A673 (cell line): ENCODE measurements around the gene FAM174C. TPM values are rescaled to one million over a fixed set of nuclear protein-coding genes. Genes with fewer than 3 reads are reported as not detected.

Experiments
- BruUV-seq: library from RNA; stranded (reverse); fragments of 400-500 nt; replicated peaks from 2 replicates; lab custom pipeline; 2021; lab: Mats Ljungman, UMichigan
- CTCF ChIA-PET: fragments of 300-600 bp; sonication (Branson Sonifier 250); formaldehyde crosslinking; loops from one replicate; lab custom pipeline; 2022; ENCODE audit warnings: antibody characterized with exemption; lab: Charles Lee
- POLR2A ChIA-PET: fragments of 300-600 bp; sonication (Branson Sonifier 250); formaldehyde crosslinking; loops from one replicate; lab custom pipeline; 2022; ENCODE audit warnings: antibody characterized with exemption; ENCODE audit not compliant: low non-redundant PET; lab: Charles Lee
- DNase-seq: peaks from one replicate; pipeline ENCODE4 v3.0.0-alpha.2; 2015; ENCODE audit warnings: low spot score
- H3K27ac ChIP-seq: fragments of 200-600 bp; sonication (generic); 2 replicates; pipeline ENCODE4 v1.5.1; 2016; ENCODE audit warnings: mixed run types, low read depth, mild to moderate bottlenecking, mixed read lengths, antibody characterized with exemption, low read length; ENCODE audit not compliant: poor library complexity, severe bottlenecking
- H3K27me3 ChIP-seq: fragments of 200-600 bp; sonication (generic); replicated peaks from 2 replicates; pipeline ENCODE4 v1.6.1; 2017; ENCODE audit warnings: mixed run types, low read depth, mild to moderate bottlenecking, mixed read lengths, antibody characterized with exemption, low read length; ENCODE audit not compliant: insufficient read depth, poor library complexity
- H3K36me3 ChIP-seq: fragments of 200-600 bp; sonication (generic); 2 replicates; pipeline ENCODE4 v1.6.1; 2016; ENCODE audit warnings: mixed run types, mild to moderate bottlenecking, mixed read lengths, antibody characterized with exemption, low read length; ENCODE audit not compliant: insufficient read depth, poor library complexity, severe bottlenecking
- H3K4me1 ChIP-seq: fragments of 200-600 bp; sonication (generic); 2 replicates; pipeline ENCODE4 v1.6.1; 2017; ENCODE audit warnings: mixed run types, mild to moderate bottlenecking, mixed read lengths, antibody characterized with exemption, low read length; ENCODE audit not compliant: insufficient read depth, poor library complexity, severe bottlenecking
- H3K4me3 ChIP-seq: fragments of 200-600 bp; sonication (generic); 2 replicates; pipeline ENCODE4 v1.5.1; 2016; ENCODE audit warnings: low read depth, mixed run types, mild to moderate bottlenecking, mixed read lengths, low read length; ENCODE audit not compliant: poor library complexity, severe bottlenecking
- H3K9me3 ChIP-seq: fragments of 200-600 bp; sonication (generic); 2 replicates; pipeline ENCODE4 v1.6.1; 2016; ENCODE audit warnings: mixed run types, low read depth, mild to moderate bottlenecking, mixed read lengths, antibody characterized with exemption, low read length; ENCODE audit not compliant: poor library complexity, severe bottlenecking
- EZH2 ChIP-seq: fragments of 200-600 bp; sonication (generic); IDR thresholded peaks from 2 replicates; pipeline ENCODE4 v1.6.1; 2017; ENCODE audit warnings: borderline replicate concordance, low read depth, mild to moderate bottlenecking, mixed read lengths, antibody characterized with exemption, low read length; ENCODE audit not compliant: poor library complexity, severe bottlenecking
- intact Hi-C: fragments of 100-400 bp; cut with micrococcal nuclease; formaldehyde crosslinking; loops from one replicate; pipeline ENCODE4 v1.10.0; 2022; ENCODE audit not compliant: unreplicated experiment
- total RNA-seq: library from RNA; stranded (reverse); gene quantifications from 2 replicates; pipeline ENCODE4 v1.2.3, GENCODE V29; 2021
- TF ChIP-seq, protein P1 (sequence below): fragments of 300-800, 200-600 bp; sonication (generic); conservative IDR thresholded peaks from 2 replicates; pipeline ENCODE4 v1.5.1; 2017; ENCODE audit warnings: low read depth, mild to moderate bottlenecking, antibody characterized with exemption, low read length, moderate library complexity, mixed read lengths

Gene FAM174C
- total RNA-seq, 1 experiment from 2014 or later, result 88.6 TPM

DNA sequence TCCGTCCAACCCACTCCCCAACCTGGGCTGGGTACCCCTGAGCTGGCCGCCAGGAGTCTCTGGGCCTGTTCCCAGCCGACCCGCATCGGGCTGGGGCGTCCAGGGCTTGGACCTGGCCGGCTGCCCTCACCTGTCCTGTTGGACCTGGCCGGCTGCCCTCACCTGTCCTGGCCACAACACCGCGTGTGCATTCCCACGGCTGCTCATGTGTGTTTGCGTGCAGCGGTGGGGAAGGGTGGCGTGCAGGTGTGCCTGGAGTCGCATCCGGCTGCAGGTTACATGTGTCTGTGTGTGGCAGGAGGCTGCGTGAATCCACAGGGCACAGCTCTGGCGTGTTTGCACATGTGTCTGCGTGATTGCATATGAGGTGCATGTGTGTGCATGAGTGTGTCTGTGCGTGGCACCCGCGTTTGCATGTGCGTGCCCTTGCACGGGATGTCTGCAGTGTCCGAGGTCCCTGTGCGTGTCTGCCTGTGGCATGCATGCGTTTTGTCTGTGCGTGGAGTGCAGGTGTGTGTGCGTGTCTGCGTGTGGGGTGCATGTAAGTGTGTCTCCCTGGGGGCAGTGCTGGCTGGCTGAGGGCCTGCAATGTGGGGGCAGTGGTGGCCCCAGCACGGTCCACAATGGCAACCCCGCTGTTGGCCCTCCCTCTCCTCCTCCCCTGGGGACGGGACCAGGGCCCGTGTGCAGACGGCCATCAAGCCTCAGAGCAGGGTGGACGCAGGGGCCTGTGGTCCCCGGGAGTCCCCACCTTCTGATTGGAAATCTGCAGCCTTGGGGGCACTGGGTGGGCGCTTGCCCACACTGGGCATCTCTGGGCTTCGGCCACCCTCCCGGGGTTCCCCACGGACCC, 13.7 kb downstream of the FAM174C start:
- no peaks in the 10 kb centered on the region for H3K36me3 ChIP-seq
- intact Hi-C loops, result no loop called here
- peaks cover 33% of the 10 kb centered on the region for H3K27me3 ChIP-seq
- H3K9me3 ChIP-seq, result no peaks in the 10 kb centered on the region
- no TSS peak for BruUV-seq
- ChIA-PET CTCF (no interaction called here), POLR2A (no interaction called here)
- H3K27ac ChIP-seq, result no peak overlapping the region
- no peak for DNase-seq
- H3K4me1 ChIP-seq, result peaks cover 18% of the 10 kb centered on the region
- H3K4me3 ChIP-seq, result no peak overlapping the region
- no peak for TF ChIP-seq EZH2
- TF ChIP-seq, protein P1, sequence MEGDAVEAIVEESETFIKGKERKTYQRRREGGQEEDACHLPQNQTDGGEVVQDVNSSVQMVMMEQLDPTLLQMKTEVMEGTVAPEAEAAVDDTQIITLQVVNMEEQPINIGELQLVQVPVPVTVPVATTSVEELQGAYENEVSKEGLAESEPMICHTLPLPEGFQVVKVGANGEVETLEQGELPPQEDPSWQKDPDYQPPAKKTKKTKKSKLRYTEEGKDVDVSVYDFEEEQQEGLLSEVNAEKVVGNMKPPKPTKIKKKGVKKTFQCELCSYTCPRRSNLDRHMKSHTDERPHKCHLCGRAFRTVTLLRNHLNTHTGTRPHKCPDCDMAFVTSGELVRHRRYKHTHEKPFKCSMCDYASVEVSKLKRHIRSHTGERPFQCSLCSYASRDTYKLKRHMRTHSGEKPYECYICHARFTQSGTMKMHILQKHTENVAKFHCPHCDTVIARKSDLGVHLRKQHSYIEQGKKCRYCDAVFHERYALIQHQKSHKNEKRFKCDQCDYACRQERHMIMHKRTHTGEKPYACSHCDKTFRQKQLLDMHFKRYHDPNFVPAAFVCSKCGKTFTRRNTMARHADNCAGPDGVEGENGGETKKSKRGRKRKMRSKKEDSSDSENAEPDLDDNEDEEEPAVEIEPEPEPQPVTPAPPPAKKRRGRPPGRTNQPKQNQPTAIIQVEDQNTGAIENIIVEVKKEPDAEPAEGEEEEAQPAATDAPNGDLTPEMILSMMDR, result no peak

DNA sequence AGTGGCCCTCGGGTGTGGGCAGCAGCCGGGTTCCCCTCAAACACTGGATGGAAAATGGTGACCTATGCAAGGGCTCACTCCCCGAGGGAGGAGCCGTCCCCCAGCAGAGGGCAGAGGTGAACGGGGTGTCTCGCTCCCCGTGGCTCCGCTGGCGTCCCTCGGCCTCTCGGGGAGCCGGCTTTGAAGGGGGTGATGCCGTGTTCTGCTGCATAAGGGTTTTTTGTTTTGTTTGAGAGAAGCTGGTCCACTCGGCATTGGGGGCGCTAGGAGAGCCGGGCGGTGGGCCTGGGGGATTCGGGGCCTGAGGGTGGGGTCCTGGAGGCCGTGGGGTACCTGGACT, 14.3 kb downstream of the FAM174C start:
- intact Hi-C loops, result no loop called here
- Histone ChIP-seq H3K4me1 (peaks cover 18% of the 10 kb centered on the region), H3K4me3 (no peak overlapping the region), H3K9me3 (no peaks in the 10 kb centered on the region), H3K36me3 (no peaks in the 10 kb centered on the region), H3K27me3 (peaks cover 28% of the 10 kb centered on the region), H3K27ac (no peak overlapping the region)
- BruUV-seq, result no TSS peak
- TF ChIP-seq, protein P1, result no peak
- no peak for TF ChIP-seq EZH2
- ChIA-PET POLR2A (no interaction called here), CTCF (no interaction called here)
- DNase-seq, result no peak

DNA sequence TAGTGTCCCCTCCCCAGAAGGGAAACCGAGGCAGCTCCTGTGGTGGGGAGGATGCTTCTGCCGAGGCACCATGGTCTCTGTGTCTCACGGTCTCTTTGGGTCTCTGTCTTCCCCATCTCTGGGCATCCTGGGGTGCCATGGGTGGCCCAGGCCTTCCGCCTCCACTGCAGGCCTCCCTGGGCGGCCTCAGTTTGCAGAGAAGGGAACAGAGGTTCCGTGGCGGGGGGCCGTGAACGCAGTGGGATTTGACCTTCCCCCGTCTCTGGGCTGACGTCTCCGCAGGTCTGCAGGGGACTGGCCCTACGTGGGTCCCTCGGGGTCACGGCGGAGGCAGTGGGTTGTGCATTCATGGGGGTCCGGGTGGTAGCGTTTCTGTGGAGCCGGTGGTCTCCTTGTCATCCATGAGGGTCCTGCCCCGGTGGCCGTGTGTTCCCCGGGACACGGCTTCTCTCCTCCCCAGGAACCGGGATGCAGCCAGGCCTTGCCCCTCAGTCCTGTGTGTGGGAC, 14.9 kb downstream of the FAM174C start:
- Histone ChIP-seq H3K4me3 (no peak overlapping the region), H3K36me3 (no peaks in the 10 kb centered on the region), H3K27ac (no peak overlapping the region), H3K27me3 (peaks cover 22% of the 10 kb centered on the region), H3K9me3 (no peaks in the 10 kb centered on the region), H3K4me1 (peaks cover 21% of the 10 kb centered on the region)
- BruUV-seq, result no TSS peak
- ChIA-PET POLR2A (no interaction called here), CTCF (no interaction called here)
- TF ChIP-seq EZH2, result no peak
- TF ChIP-seq, protein P1, result no peak
- DNase-seq, result no peak
- intact Hi-C loops, result no loop called here
